SK-N-SH (cell line): ENCODE measurements around the gene TAOK3. TPM values are rescaled to one million over a fixed set of nuclear protein-coding genes. Genes with fewer than 3 reads are reported as not detected.
A peak's percentile ranks its signal among the peaks of the same experiment; 100 is the strongest.

Experiments
- CTCF ChIA-PET: fragments of 300-600, 350-600 bp; formaldehyde crosslinking; extraction: SDS; loops from one replicate; lab custom pipeline; 2021; lab: Yijun Ruan, JAX
- POLR2A ChIA-PET: fragments of 350-600 bp; sonication (Branson Sonifier 250); formaldehyde crosslinking; extraction: SDS; loops from one replicate; lab custom pipeline; 2020; ENCODE audit warnings: antibody characterized with exemption, inconsistent platforms; lab: Yijun Ruan, JAX
- DNase-seq: peaks from one replicate; pipeline ENCODE4 v3.0.0; 2012
- H2AFZ ChIP-seq: fragments of 200-600 bp; sonication (generic); 2 replicates; pipeline ENCODE4 v1.8.1; 2016; ENCODE audit warnings: antibody characterized with exemption, mild to moderate bottlenecking, low read depth
- H3F3A ChIP-seq: fragments of 200-600 bp; sonication (generic); replicated peaks from 2 replicates; pipeline ENCODE3; 2016; ENCODE audit warnings: antibody characterized with exemption, mild to moderate bottlenecking; ENCODE audit not compliant: insufficient read depth
- H3K27ac ChIP-seq, 2 experiments: fragments of 200-500 bp in 1 of 2; fragments of 200-600 bp in 1 of 2; sonication (Bioruptor generic) in 1 of 2; sonication (generic), shearing (Covaris generic) in 1 of 2; 2 replicates each; pipeline versions ENCODE4 v1.5.1 to v1.6.1; 2014 to 2016; ENCODE audit warnings: low read depth in 2 of 2, inconsistent platforms in 1 of 2, low read length in 1 of 2, mild to moderate bottlenecking in 1 of 2, mixed read lengths in 1 of 2
- H3K27me3 ChIP-seq: fragments of 200-600 bp; sonication (generic), shearing (Covaris generic); 2 replicates; pipeline ENCODE4 v1.6.1; 2016; ENCODE audit warnings: mixed run types; ENCODE audit not compliant: insufficient read depth
- H3K36me3 ChIP-seq, 2 experiments: fragments of 200-500 bp in 1 of 2; fragments of 200-600 bp in 1 of 2; sonication (Bioruptor generic) in 1 of 2; sonication (generic) in 1 of 2; replicated peaks in 1 of 2; 2 replicates each; pipeline versions ENCODE3 to v1.5.1; 2014 to 2016; ENCODE audit warnings: low read length in 1 of 2, mild to moderate bottlenecking in 1 of 2; ENCODE audit not compliant: insufficient read depth in 2 of 2, control insufficient read depth in 1 of 2
- H3K4me1 ChIP-seq, 2 experiments: fragments of 200-500 bp in 1 of 2; fragments of 200-600 bp in 1 of 2; sonication (Bioruptor generic) in 1 of 2; sonication (generic), shearing (Covaris generic) in 1 of 2; 2 replicates each; pipeline versions ENCODE4 v1.5.1 to v1.6.1; 2014 to 2016; ENCODE audit warnings: low read depth in 1 of 2, low read length in 1 of 2, mixed run types in 1 of 2; ENCODE audit not compliant: insufficient read depth in 2 of 2, control insufficient read depth in 1 of 2
- H3K4me2 ChIP-seq: fragments of 200-600 bp; sonication (generic), shearing (Covaris generic); 2 replicates; pipeline ENCODE4 v1.6.1; 2017; ENCODE audit warnings: mixed run types
- H3K4me3 ChIP-seq, 2 experiments: fragments of 200-500 bp in 1 of 2; fragments of 200-600 bp in 1 of 2; sonication (Bioruptor generic) in 1 of 2; sonication (generic), shearing (Covaris generic) in 1 of 2; 2 replicates each; pipeline versions ENCODE4 v1.5.1 to v1.8.1; 2014 to 2016; ENCODE audit warnings: low read depth in 2 of 2, inconsistent platforms in 1 of 2, low read length in 1 of 2, mild to moderate bottlenecking in 1 of 2, mixed read lengths in 1 of 2, moderate library complexity in 1 of 2
- H3K79me2 ChIP-seq: fragments of 200-600 bp; sonication (generic); 2 replicates; pipeline ENCODE4 v1.8.1; 2017; ENCODE audit warnings: mild to moderate bottlenecking; ENCODE audit not compliant: insufficient read depth
- H3K9ac ChIP-seq: fragments of 200-600 bp; sonication (generic); 2 replicates; pipeline ENCODE4 v1.6.1; 2017; ENCODE audit warnings: mixed run types
- H3K9me2 ChIP-seq: fragments of 200-600 bp; sonication (generic); 2 replicates; pipeline ENCODE4 v1.6.1; 2017; ENCODE audit warnings: mixed run types
- H3K9me3 ChIP-seq: fragments of 200-600 bp; sonication (generic); 2 replicates; pipeline ENCODE4 v1.6.1; 2017; ENCODE audit warnings: mixed run types, mild to moderate bottlenecking, moderate library complexity
- H4K20me1 ChIP-seq: fragments of 200-600 bp; sonication (generic); 2 replicates; pipeline ENCODE4 v1.6.1; 2017; ENCODE audit warnings: mild to moderate bottlenecking, mixed run types; ENCODE audit not compliant: insufficient read depth
- CHD2 ChIP-seq: fragments of 150-350 bp; IDR thresholded peaks from 2 replicates; pipeline ENCODE4 v1.6.1; 2018; ENCODE audit warnings: low read length; ENCODE audit not compliant: partially characterized antibody
- MAX ChIP-seq: IDR thresholded peaks from 2 replicates; pipeline ENCODE4 v1.4.0; 2012; ENCODE audit warnings: low read depth
- MXI1 ChIP-seq: IDR thresholded peaks from 2 replicates; pipeline ENCODE4 v1.6.1; 2012; ENCODE audit warnings: mild to moderate bottlenecking, low read depth, low read length, improper control_type of control experiment
- NRF1 ChIP-seq: IDR thresholded peaks from 2 replicates; pipeline ENCODE4 v1.6.1; 2012; ENCODE audit warnings: low read depth, mild to moderate bottlenecking, low read length
- PBX3 ChIP-seq: IDR thresholded peaks from 2 replicates; pipeline ENCODE4; 2012
- RCOR1 ChIP-seq: fragments of 150-350 bp; IDR thresholded peaks from 2 replicates; pipeline ENCODE4 v1.6.1; 2017; ENCODE audit warnings: antibody characterized with exemption, low read length
- SIN3A ChIP-seq: IDR thresholded peaks from 2 replicates; pipeline ENCODE4 v1.6.1; 2012; ENCODE audit warnings: low read depth, mild to moderate bottlenecking, low read length, moderate library complexity, borderline replicate concordance
- TCF12 ChIP-seq: IDR thresholded peaks from 2 replicates; pipeline ENCODE4 v1.4.0; 2012
- YY1 ChIP-seq: IDR thresholded peaks from 2 replicates; pipeline ENCODE4 v1.4.0; 2012; ENCODE audit warnings: low read depth, mild to moderate bottlenecking
- ZBTB33 ChIP-seq: IDR thresholded peaks from 2 replicates; pipeline ENCODE4 v1.4.0; 2012; ENCODE audit warnings: low read depth, borderline replicate concordance
- WGBS: methylation state at CpG from one replicate; pipeline ENCODE4 v1.1.6; 2017; ENCODE audit warnings: low lambda C conversion rate; 5-methylcytosine and 5-hydroxymethylcytosine counted together
- polyA plus RNA-seq, 3 experiments: library from polyadenylated mRNA; depleted of rRNA; stranded (reverse); fragments of >200 nt; gene quantifications; 2 replicates each; pipeline ENCODE4 v1.2.3, GENCODE V29; 2012

TAOK3 gene
- polyA plus RNA-seq, 1 of the 3 experiments (the other 2 are of a cell fraction) = 18.1 TPM

GRCh38 chr12:118317729-118318128 is 55.0 kb downstream of the TAOK3 start:
- H3K27me3 ChIP-seq = no peaks in the 10 kb centered on the region
- no peak overlapping the region for H3K4me2 ChIP-seq
- TF ChIP-seq MXI1 = no peak
- TF ChIP-seq NRF1 = no peak
- TF ChIP-seq YY1 = no peak
- TF ChIP-seq MAX = no peak
- TF ChIP-seq TCF12 = no peak
- no peaks in the 10 kb centered on the region for H4K20me1 ChIP-seq
- H3K36me3 ChIP-seq = peaks cover 0 to 8% of the 10 kb centered on the region in 2 experiments
- peaks cover 7% of the 10 kb centered on the region for H3F3A ChIP-seq
- ChIA-PET POLR2A (no interaction called here), CTCF (interaction anchor here (0.7 to 1.2 kb wide), 2 partner anchors 15 to 59 kb away, joined by 3 read pairs; partner anchors contain the start of gene SUDS3)
- H3K4me3 ChIP-seq = no peak overlapping the region
- no peaks in the 10 kb centered on the region for H3K9me3 ChIP-seq
- H3K4me1 ChIP-seq = peaks cover 0 to 21% of the 10 kb centered on the region in 2 experiments; a peak in 2 of 4 replicates
- H3K79me2 ChIP-seq = peaks cover 24% of the 10 kb centered on the region; the same call in 1 of the 2 replicates
- no peak overlapping the region for H3K27ac ChIP-seq
- no peak for DNase-seq
- WGBS = 97% methylated on average over 1 of the region's 1 CpG
- no peak overlapping the region for H2AFZ ChIP-seq
- no peak overlapping the region for H3K9ac ChIP-seq
- no peaks in the 10 kb centered on the region for H3K9me2 ChIP-seq

GRCh38 chr12:118315821-118316220 is 56.9 kb downstream of the TAOK3 start:
- Histone ChIP-seq H3K27me3 (no peaks in the 10 kb centered on the region), H3K36me3 (peaks cover 0 to 8% of the 10 kb centered on the region in 2 experiments), H2AFZ (no peak overlapping the region), H3K27ac (no peak overlapping the region), H4K20me1 (no peaks in the 10 kb centered on the region), H3K9ac (no peak overlapping the region), H3K79me2 (peaks cover 24% of the 10 kb centered on the region; the same call in 1 of the 2 replicates), H3K4me3 (no peak overlapping the region), H3K4me1 (peaks cover 0 to 31% of the 10 kb centered on the region in 2 experiments; a peak in 2 of 4 replicates), H3K9me3 (no peaks in the 10 kb centered on the region), H3K9me2 (no peaks in the 10 kb centered on the region), H3F3A (peaks cover 7% of the 10 kb centered on the region), H3K4me2 (no peak overlapping the region)
- ChIA-PET CTCF (interaction anchor here (0.8 to 0.9 kb wide), 3 partner anchors 12 to 61 kb away, joined by 3 to 4 read pairs (median 3); partner anchors contain the start of gene SUDS3), POLR2A (no interaction called here)
- DNase-seq = no peak
- TF ChIP-seq SIN3A (no peak), ZBTB33 (no peak), RCOR1 (no peak), CHD2 (no peak), YY1 (no peak)

GRCh38 chr12:118312578-118312977 is 60.1 kb downstream of the TAOK3 start:
- no peak overlapping the region for H3K27ac ChIP-seq
- H3K9me3 ChIP-seq = no peaks in the 10 kb centered on the region
- no peak overlapping the region; the same call in 1 of the 2 replicates for H2AFZ ChIP-seq
- peaks cover 33% of the 10 kb centered on the region for H3K79me2 ChIP-seq
- H3K4me3 ChIP-seq = no peak overlapping the region
- no peak overlapping the region for H3K9ac ChIP-seq
- H3K4me2 ChIP-seq = no peak overlapping the region
- ChIA-PET POLR2A (no interaction called here), CTCF (interaction anchor here (0.7 kb wide), 1 partner anchor 148 kb away, joined by 3 read pairs; no protein-coding TSS in a partner anchor)
- H4K20me1 ChIP-seq = no peaks in the 10 kb centered on the region
- H3K9me2 ChIP-seq = no peaks in the 10 kb centered on the region
- H3K27me3 ChIP-seq = no peaks in the 10 kb centered on the region
- WGBS = 70% methylated on average over 1 of the region's 1 CpG
- peaks cover 0 to 4% of the 10 kb centered on the region in 2 experiments for H3K36me3 ChIP-seq
- DNase-seq = no peak
- H3F3A ChIP-seq = peaks cover 19% of the 10 kb centered on the region
- no peak for TF ChIP-seq CHD2
- 0 out of 2 replicates have a peak, but pooled peaks have one; percentile 9 for TF ChIP-seq PBX3
- TF ChIP-seq MXI1 = no peak
- peaks cover 0 to 41% of the 10 kb centered on the region in 2 experiments; a peak in 2 of 4 replicates for H3K4me1 ChIP-seq
